ENCODE measurements around the gene GLCE.
A peak's percentile ranks its signal among the peaks of the same experiment; 100 is the strongest.

The GLCE gene

GRCh38 chr15:69317392-69317841 lies 157.0 kb downstream of the GLCE start:
- TF ChIP-seq, protein P1, sequence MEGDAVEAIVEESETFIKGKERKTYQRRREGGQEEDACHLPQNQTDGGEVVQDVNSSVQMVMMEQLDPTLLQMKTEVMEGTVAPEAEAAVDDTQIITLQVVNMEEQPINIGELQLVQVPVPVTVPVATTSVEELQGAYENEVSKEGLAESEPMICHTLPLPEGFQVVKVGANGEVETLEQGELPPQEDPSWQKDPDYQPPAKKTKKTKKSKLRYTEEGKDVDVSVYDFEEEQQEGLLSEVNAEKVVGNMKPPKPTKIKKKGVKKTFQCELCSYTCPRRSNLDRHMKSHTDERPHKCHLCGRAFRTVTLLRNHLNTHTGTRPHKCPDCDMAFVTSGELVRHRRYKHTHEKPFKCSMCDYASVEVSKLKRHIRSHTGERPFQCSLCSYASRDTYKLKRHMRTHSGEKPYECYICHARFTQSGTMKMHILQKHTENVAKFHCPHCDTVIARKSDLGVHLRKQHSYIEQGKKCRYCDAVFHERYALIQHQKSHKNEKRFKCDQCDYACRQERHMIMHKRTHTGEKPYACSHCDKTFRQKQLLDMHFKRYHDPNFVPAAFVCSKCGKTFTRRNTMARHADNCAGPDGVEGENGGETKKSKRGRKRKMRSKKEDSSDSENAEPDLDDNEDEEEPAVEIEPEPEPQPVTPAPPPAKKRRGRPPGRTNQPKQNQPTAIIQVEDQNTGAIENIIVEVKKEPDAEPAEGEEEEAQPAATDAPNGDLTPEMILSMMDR (IDR thresholded peaks at IDR 0.05; ENCODE audit: unreplicated experiment in 3 of 3) = no peak
- Mint-ChIP-seq H3K27ac (peak overlapping the region; percentile 87 to 96 (median 94)), H3K36me3 (ENCODE audit: low read depth) (no peaks in the 10 kb centered on the region), H3K4me3 (peak overlapping the region in 1 of 3 experiments; percentile 21), H3K9me3 (no peaks in the 10 kb centered on the region), H3K4me1 (peaks cover 9% of the 10 kb centered on the region), H3K27me3 (ENCODE audit: low read depth) (peaks cover 16% of the 10 kb centered on the region)

DNA sequence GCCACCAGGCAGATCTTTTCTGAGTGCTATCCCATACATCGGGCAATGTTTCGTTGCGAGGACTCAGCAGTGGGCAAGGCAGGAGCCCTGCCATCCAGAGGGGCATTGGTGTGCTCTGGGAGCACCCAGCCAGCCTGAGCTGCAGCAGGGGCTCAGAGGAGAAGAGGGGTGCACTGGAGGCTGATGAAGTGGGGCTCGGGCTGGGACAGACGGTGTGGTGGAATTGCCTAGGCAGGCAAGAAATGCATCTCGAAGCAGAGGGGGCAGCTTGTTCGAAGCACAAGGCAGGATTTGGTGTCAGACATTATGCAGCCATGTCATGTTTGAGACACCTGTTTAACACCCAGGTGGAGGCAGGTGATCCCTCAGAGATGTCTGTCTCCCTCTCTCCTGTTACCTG lies 157.6 kb downstream of the GLCE start:
- H3K27ac Mint-ChIP-seq = peak overlapping the region; percentile 87 to 96 (median 94)
- H3K9me3 Mint-ChIP-seq = no peaks in the 10 kb centered on the region
- H3K36me3 Mint-ChIP-seq (ENCODE audit: low read depth) = no peaks in the 10 kb centered on the region
- no peak overlapping the region for H3K4me3 Mint-ChIP-seq
- TF ChIP-seq, protein P1 (IDR thresholded peaks at IDR 0.05; ENCODE audit: unreplicated experiment in 3 of 3) = no peak
- peaks cover 13% of the 10 kb centered on the region for H3K27me3 Mint-ChIP-seq (ENCODE audit: low read depth)
- H3K4me1 Mint-ChIP-seq = peaks cover 9% of the 10 kb centered on the region

- TF ChIP-seq, protein P1 (IDR thresholded peaks at IDR 0.05; ENCODE audit: unreplicated experiment in 3 of 3) = no peak
- Mint-ChIP-seq H3K9me3 (no peaks in the 10 kb centered on the region), H3K4me1 (peaks cover 9% of the 10 kb centered on the region), H3K4me3 (no peak overlapping the region), H3K27me3 (ENCODE audit: low read depth) (peaks cover 9% of the 10 kb centered on the region), H3K27ac (peak overlapping the region in 1 of 3 experiments; percentile 80), H3K36me3 (ENCODE audit: low read depth) (no peaks in the 10 kb centered on the region)
Observed at GRCh38 chr15:69319384-69320375, 159.2 kb downstream of the GLCE start.

DNA sequence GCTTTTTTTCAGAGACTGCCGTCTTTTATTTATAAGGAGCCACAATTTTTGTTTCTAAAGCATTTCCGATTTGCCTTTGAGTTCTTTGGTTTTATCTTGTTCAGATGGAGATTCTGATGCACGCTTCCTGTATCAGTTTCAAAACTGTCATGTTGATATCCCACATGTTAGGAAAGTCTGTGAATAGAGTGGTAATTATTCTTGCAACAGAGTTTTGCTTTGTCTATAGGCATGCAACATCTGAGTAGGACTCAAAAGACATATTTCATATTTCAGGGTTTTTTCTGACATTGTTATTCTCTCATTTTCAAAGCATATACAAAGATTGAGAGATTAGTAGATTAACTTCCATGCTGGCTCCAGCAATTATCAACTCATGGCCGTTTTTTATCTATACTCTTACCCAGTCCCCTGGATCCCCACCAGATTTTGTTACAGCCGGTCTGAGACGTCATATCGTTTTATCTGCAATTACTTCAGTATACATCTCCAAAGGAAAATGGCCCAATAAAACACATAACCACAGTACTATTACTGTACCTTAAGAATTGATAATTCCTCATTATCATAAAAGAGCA lies 160.6 kb downstream of the GLCE start:
- Mint-ChIP-seq H3K4me3 (no peak overlapping the region), H3K27me3 (ENCODE audit: low read depth) (no peaks in the 10 kb centered on the region), H3K36me3 (ENCODE audit: low read depth) (no peaks in the 10 kb centered on the region), H3K9me3 (no peaks in the 10 kb centered on the region), H3K4me1 (peaks cover 9% of the 10 kb centered on the region), H3K27ac (no peak overlapping the region)
- TF ChIP-seq, protein P1 (IDR thresholded peaks at IDR 0.05; ENCODE audit: unreplicated experiment in 3 of 3) = no peak
